H1 (cell line): ENCODE data around the gene SLTM.

Experiments
- CHD1 ChIP-seq: IDR thresholded peaks from 2 replicates; pipeline ENCODE4 v1.6.1; 2012; ENCODE audit warnings: low read depth, low read length, improper control_type of control experiment
- EZH2 ChIP-seq: fragments of 200-600 bp; sonication (generic); IDR thresholded peaks from 2 replicates; pipeline ENCODE4 v1.7.1; 2012; ENCODE audit warnings: low read depth, mild to moderate bottlenecking, moderate library complexity, low read length, inconsistent platforms; ENCODE audit not compliant: severe bottlenecking
- HDAC2 ChIP-seq, 2 experiments: fragments of 300-600 bp in 1 of 2; sonication (generic) in 1 of 2; IDR thresholded peaks; 2 replicates each; pipeline ENCODE4 v1.6.1; 2011 to 2012; ENCODE audit warnings: low read depth in 2 of 2, low read length in 2 of 2, mild to moderate bottlenecking in 2 of 2, moderate library complexity in 2 of 2, borderline replicate concordance in 1 of 2, inconsistent platforms in 1 of 2
- JUND ChIP-seq: IDR thresholded peaks from 2 replicates; pipeline ENCODE4 v1.6.1; 2011; ENCODE audit warnings: mild to moderate bottlenecking, improper control_type of control experiment, low read length
- RBBP5 ChIP-seq: IDR thresholded peaks from 2 replicates; pipeline ENCODE4 v1.7.1; 2012; ENCODE audit warnings: low read depth, mild to moderate bottlenecking, inconsistent platforms, low read length, moderate library complexity, borderline replicate concordance

GRCh38 chr15:58882243-58882642 is 51.2 kb downstream of the SLTM start:
- TF ChIP-seq EZH2, result no peak
- no peak for TF ChIP-seq JUND
- TF ChIP-seq RBBP5, result no peak
- no peak for TF ChIP-seq HDAC2 (IDR thresholded peaks at IDR 0.05; ENCODE audit: borderline replicate concordance in 1 of 2, low read depth in 2 of 2, low read length in 2 of 2)
- no peak for TF ChIP-seq CHD1
